HepG2 (cell line): ENCODE measurements around the gene PCSK6. TPM values are rescaled to one million over a fixed set of nuclear protein-coding genes. Genes with fewer than 3 reads are reported as not detected.
A peak's percentile ranks its signal among the peaks of the same experiment; 100 is the strongest.

ENCODE experiments used
- ATAC-seq: fragments of 200-7000 bp; cut with Tn5 transposase; 3 replicates; pipeline ENCODE4 v1.9.1; 2020; ENCODE audit warnings: mild to moderate bottlenecking, moderate library complexity
- BruUV-seq: library from RNA; stranded (reverse); fragments of 400-500 nt; replicated peaks from 2 replicates; lab custom pipeline; 2021; lab: Mats Ljungman, UMichigan
- CTCF ChIA-PET: fragments of 300-600 bp; formaldehyde crosslinking; extraction: SDS; loops from one replicate; lab custom pipeline; 2021; ENCODE audit warnings: low total read pairs, inconsistent platforms, low intra/inter-chr PET ratio; lab: Yijun Ruan, JAX
- POLR2A ChIA-PET: fragments of 350-600 bp; sonication (Branson Sonifier 250); formaldehyde crosslinking; loops from one replicate; lab custom pipeline; 2020; ENCODE audit warnings: antibody characterized with exemption, inconsistent platforms; lab: Yijun Ruan, JAX
- DNase-seq: peaks from one replicate; pipeline ENCODE4 v3.0.0-alpha.2; 2015; ENCODE audit warnings: low spot score
- FAIRE-seq: peaks from 3 replicates; lab custom pipeline; 2011; peaks lifted over from hg19 to GRCh38; lab: Jason Lieb, UNC
- H2AFZ ChIP-seq: one replicate; pipeline ENCODE4 v1.6.1; 2011; ENCODE audit warnings: low read length, inconsistent platforms
- H3K27ac ChIP-seq: fragments of 300-600 bp; 3 replicates; pipeline ENCODE4 v1.8.0; 2011; ENCODE audit warnings: mixed run types, mild to moderate bottlenecking, mixed read lengths, low read length, inconsistent platforms; ENCODE audit not compliant: insufficient read depth; ENCODE audit errors: extremely low read length
- H3K27me3 ChIP-seq, 2 experiments: fragments of 200-600 bp in 1 of 2; 2 replicates in 1 of 2; 3 replicates in 1 of 2; pipeline versions ENCODE4 v1.6.0 to v1.8.0; 2011; ENCODE audit warnings: low read length in 2 of 2, mild to moderate bottlenecking in 2 of 2, moderate library complexity in 2 of 2, inconsistent platforms in 1 of 2; ENCODE audit not compliant: insufficient read depth in 2 of 2, control insufficient read depth in 1 of 2
- H3K36me3 ChIP-seq, 2 experiments: fragments of 200-600 bp in 1 of 2; replicated peaks in 1 of 2; 2 replicates in 1 of 2; 3 replicates in 1 of 2; pipeline versions ENCODE4 v1.5.1 to v1.8.0; 2011; ENCODE audit warnings: low read length in 2 of 2, inconsistent platforms in 1 of 2; ENCODE audit not compliant: insufficient read depth in 2 of 2, control insufficient read depth in 1 of 2
- H3K4me1 ChIP-seq: 2 replicates; pipeline ENCODE4 v1.5.1; 2012; ENCODE audit warnings: low read length, inconsistent platforms; ENCODE audit not compliant: insufficient read depth
- H3K4me2 ChIP-seq: 2 replicates; pipeline ENCODE4 v1.6.0; 2011; ENCODE audit warnings: low read depth, low read length, inconsistent platforms
- H3K4me3 ChIP-seq, 3 experiments: fragments of 200-600 bp in 1 of 3; sonication (generic), shearing (Covaris generic) in 1 of 3; replicated peaks in 1 of 3; 2 replicates each; pipeline ENCODE4 v1.5.1; 2011 to 2016; ENCODE audit warnings: low read length in 3 of 3, inconsistent platforms in 2 of 3, low read depth in 2 of 3, mild to moderate bottlenecking in 2 of 3, control low read depth in 1 of 3, mixed read lengths in 1 of 3; ENCODE audit not compliant: insufficient read depth in 1 of 3
- H3K79me2 ChIP-seq: one replicate; pipeline ENCODE4 v1.6.1; 2011; ENCODE audit warnings: low read length, inconsistent platforms; ENCODE audit not compliant: insufficient read depth
- H3K9ac ChIP-seq: 2 replicates; pipeline ENCODE4 v1.6.0; 2011; ENCODE audit warnings: mild to moderate bottlenecking, low read depth, low read length, inconsistent platforms; ENCODE audit not compliant: insufficient read depth
- H3K9me3 ChIP-seq: 2 replicates; pipeline ENCODE4 v1.5.1; 2012; ENCODE audit warnings: mild to moderate bottlenecking, low read length
- H4K20me1 ChIP-seq: 2 replicates; pipeline ENCODE4 v1.6.0; 2011; ENCODE audit warnings: inconsistent platforms, mild to moderate bottlenecking, low read length, moderate library complexity; ENCODE audit not compliant: insufficient read depth
- FOXP4 ChIP-seq: sonication (generic); formaldehyde crosslinking; IDR thresholded peaks from 2 replicates; pipeline ENCODE4 v1.4.0; 2020; ENCODE audit warnings: missing genetic modification reagents
- RBM22 ChIP-seq: fragments of 200-400 bp; formaldehyde crosslinking; optimal IDR thresholded peaks from 2 replicates; pipeline ENCODE3; 2017; ENCODE audit warnings: mild to moderate bottlenecking, low read length, moderate library complexity
- YEATS2 ChIP-seq: sonication (generic); formaldehyde crosslinking; IDR thresholded peaks from 2 replicates; pipeline ENCODE4 v1.4.0; 2020; ENCODE audit warnings: missing genetic modification reagents, borderline replicate concordance
- ZFP36 ChIP-seq: fragments of 150-350 bp; IDR thresholded peaks from 2 replicates; pipeline ENCODE4 v1.6.1; 2018; ENCODE audit warnings: borderline replicate concordance, low read length, low read depth; ENCODE audit not compliant: partially characterized antibody
- ZNF883 ChIP-seq: sonication (generic); formaldehyde crosslinking; IDR thresholded peaks from 2 replicates; pipeline ENCODE4 v1.5.1; 2020; ENCODE audit warnings: mild to moderate bottlenecking, missing genetic modification reagents; ENCODE audit errors: not compliant biosample characterization
- WGBS: methylation state at CpG from one replicate; pipeline ENCODE4 v1.1.6; 2017; ENCODE audit warnings: low lambda C conversion rate; 5-methylcytosine and 5-hydroxymethylcytosine counted together
- in situ Hi-C: cut with HindIII; loops from 2 replicates; pipeline ENCODE4 v1.10.0; 2017; ENCODE audit warnings: low pct_unique_long_range_greater_than_20kb; ENCODE audit not compliant: extremely low pct_ligation_motif_present
- intact Hi-C: fragments of 100-400 bp; cut with micrococcal nuclease; formaldehyde crosslinking; loops from one replicate; pipeline ENCODE4 v1.10.0; 2022; ENCODE audit not compliant: unreplicated experiment
- polyA plus RNA-seq, 8 experiments: library from polyadenylated mRNA; depleted of rRNA in 3 of 8; stranded (reverse) in 7 of 8; unstranded in 1 of 8; fragments of >200 nt; fragmentation: Illumina TruSeq in 4 of 8; extraction: Trizol in 4 of 8; gene quantifications; 2 replicates each; pipeline versions ENCODE4 v1.2.1 to v1.2.3, GENCODE V29; 2011 to 2016; ENCODE audit warnings: low read depth in 4 of 8, missing spikeins in 1 of 8, mixed read lengths in 1 of 8; ENCODE audit not compliant: insufficient read depth in 1 of 8
- total RNA-seq, 5 experiments: library from RNA; depleted of rRNA; stranded (reverse); fragments of >200 nt; fragmentation: Illumina TruSeq; extraction: Trizol; gene quantifications; 2 replicates each; pipeline ENCODE4 v1.2.3, GENCODE V29; 2016; ENCODE audit warnings: low read depth in 1 of 5

PCSK6 gene
- total and polyA plus RNA-seq, 2 of the 13 experiments (the other 11 are each of a cell fraction or from before 2014, with no cell fraction given), result 56.5 to 155 TPM

- no peak for DNase-seq
- in situ Hi-C loops, result no loop called here
These were observed 186.1 kb downstream of the PCSK6 start for GRCh38 chr15:101303408-101303807.

More at GRCh38 chr15:101303408-101303807, 186.1 kb downstream of the PCSK6 start:
- peaks cover 1 to 7% of the 10 kb centered on the region in 2 experiments; a peak in 3 of 5 replicates for H3K36me3 ChIP-seq
- no TSS peak for BruUV-seq
- no peak overlapping the region for H2AFZ ChIP-seq
- H3K9me3 ChIP-seq, result no peaks in the 10 kb centered on the region
- no peak for TF ChIP-seq ZNF883
- TF ChIP-seq YEATS2 (CRISPR knock-in tag), result no peak
- no peak for TF ChIP-seq FOXP4
- no peak for TF ChIP-seq ZFP36
- TF ChIP-seq RBM22, result peak; percentile 75
- TF ChIP-seq, all 625 proteins: peak for 1
- Histone ChIP-seq H3K27ac (no peak overlapping the region), H3K4me2 (no peak overlapping the region), H3K4me1 (0 out of 2 replicates have a peak, but pooled peaks cover 6% of the 10 kb centered on the region), H4K20me1 (no peaks in the 10 kb centered on the region), H3K4me3 (no peak overlapping the region), H3K9ac (no peak overlapping the region), H3K79me2 (no peaks in the 10 kb centered on the region), H3K27me3 (no peaks in the 10 kb centered on the region)
- intact Hi-C loops, result no loop called here
- CTCF ChIA-PET, result no interaction called here
- FAIRE-seq (no peak), ATAC-seq (no peak)
- 98% methylated on average over 2 of the region's 4 CpGs for WGBS
- POLR2A ChIA-PET, result interaction anchor here (0.7 kb wide), 1 partner anchor 8 kb away, joined by 3 read pairs; the partner anchor contains the start of gene SNRPA1
